Body of pancreas (tissue), 4 donors: Measurements from ENCODE around the gene RBM20.

Experiments used
- CTCF ChIP-seq, 7 experiments: fragments of 450-650 bp in 4 of 7; fragments of 200-600 bp in 3 of 7; sonication (generic) in 3 of 7; IDR thresholded peaks; one replicate each; pipeline ENCODE4 v1.5.1; 2016 to 2019; ENCODE audit warnings: antibody characterized with exemption in 7 of 7
- POLR2A ChIP-seq, 3 donors: fragments of 450-650 bp; IDR thresholded peaks; one replicate each; pipeline ENCODE4 v1.6.1; 2016; ENCODE audit warnings: antibody characterized with exemption in 3 of 3, mild to moderate bottlenecking in 2 of 3

DNA sequence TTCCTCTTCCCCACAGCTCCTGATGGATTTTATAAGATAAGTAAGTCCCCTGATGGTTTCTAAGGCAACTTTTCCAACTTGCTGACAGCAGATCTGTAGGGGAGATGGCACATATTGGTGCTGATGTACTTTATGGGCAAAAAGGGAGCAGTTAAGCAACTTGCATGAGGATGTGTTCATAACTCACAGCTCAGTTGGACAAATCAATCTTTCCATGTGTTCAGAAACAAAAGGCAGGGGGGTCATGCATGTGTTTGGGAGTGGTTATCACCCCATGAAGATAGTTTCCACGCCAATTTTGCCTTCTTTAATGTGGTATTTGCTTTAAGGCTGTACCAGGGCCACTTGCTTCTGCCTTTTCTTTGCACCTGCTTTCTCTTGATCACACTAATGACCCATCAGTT is 6.1 kb downstream of the RBM20 start:
- TF ChIP-seq POLR2A (IDR thresholded peaks at IDR 0.05) (no peak), CTCF (IDR thresholded peaks at IDR 0.05) (no peak)
